ENCODE measurements around the gene RPL37.
A peak's percentile ranks its signal among the peaks of the same experiment; 100 is the strongest.
"Not testable (repeated sequence)": the region's sequence is repeated elsewhere in the genome, so short reads cannot be mapped to it uniquely, and the experiment has no call there.

Gene RPL37

DNA sequence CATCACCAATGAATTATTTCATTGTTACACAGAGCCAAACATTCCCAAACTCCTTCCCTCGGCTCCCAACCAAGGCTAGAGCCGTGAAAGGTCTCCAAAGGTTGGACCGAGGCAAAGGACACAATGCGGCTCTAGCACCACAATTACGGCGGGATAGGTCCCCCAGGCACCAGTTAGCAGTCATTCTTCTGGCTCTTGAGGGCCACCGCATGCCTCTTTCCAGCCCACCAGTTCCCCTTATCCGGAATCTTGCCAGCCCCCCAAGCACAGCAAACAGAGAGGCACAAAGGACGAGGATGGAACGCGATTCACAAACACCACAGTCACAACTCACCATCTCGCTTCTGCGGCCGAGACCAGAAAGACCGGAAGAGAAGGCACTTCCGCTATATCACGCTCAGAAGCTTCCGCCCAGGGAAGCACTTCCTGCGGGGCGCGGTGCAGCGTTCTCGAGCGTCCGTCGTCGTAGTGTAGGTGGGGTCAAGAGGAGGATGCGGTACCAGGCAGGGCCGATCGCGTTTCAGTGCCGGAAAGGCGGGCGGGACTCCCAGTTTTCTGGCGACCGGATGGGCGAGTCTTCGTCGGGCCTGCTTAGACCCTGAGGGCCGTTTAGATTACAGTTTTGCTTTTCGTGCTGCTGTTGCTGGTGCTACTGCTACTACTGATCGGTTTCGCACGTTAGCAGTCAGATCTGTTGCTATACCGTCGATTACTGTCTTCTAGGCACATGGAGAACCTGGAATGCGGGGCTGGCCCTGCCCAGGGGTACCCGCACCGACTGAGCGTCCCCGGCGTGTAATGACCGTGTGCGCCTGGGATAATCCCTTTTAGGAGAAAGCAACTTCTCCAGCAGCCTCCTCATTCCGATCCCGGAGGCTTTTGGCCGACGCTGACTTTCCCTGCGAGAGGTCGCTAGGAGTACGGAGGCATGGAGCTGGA is at the start of gene RPL37:
Gene RPL37 (minus strand): TSS at position 374 of the 939 bp plus-strand sequence. CDS start 37 bp downstream, at position 337.
- DNase-seq (ENCODE audit: low spot score), result peak; percentile 95

DNA sequence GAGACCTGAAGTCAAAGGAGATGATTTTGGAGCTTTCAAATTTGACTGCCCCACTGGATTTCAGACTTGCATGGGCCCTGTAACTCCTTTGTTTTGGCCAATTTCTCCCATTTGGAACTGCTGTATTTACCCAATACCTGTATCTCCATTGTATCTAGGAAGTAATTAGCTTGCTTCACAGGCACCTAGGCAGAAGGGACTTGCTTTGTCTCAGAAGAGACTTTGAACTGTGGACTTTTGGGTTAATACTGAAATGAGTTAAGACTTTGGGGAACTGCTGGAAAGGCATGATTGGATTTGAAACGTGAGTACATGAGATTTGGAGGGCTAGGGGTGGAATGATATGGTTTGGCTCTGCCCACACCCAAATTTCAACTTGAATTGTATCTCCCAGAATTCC is 48.0 kb upstream of the RPL37 start:
- not testable (repeated sequence) for DNase-seq (ENCODE audit: low spot score)

DNA sequence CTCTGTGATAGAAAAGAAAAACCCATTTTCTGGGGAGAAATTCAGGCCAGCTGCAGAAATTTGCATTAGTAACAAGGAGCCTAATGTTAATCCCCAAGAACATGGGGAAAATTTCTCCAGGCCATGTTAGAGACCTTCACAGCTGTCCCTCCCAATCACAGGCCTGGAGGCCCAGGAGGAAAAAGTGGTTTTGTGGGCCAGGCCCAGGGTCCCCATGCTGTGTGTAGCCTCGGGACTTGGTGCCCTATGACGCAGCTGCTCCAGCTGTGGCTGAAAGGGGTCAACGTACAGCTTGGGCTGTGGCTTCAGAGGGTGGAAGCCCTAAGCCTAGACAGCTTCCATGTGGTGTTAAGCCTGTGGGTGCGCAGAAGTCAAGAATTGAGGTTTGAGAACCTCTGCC is 47.3 kb upstream of the RPL37 start:
- DNase-seq (ENCODE audit: low spot score), result no peak

DNA sequence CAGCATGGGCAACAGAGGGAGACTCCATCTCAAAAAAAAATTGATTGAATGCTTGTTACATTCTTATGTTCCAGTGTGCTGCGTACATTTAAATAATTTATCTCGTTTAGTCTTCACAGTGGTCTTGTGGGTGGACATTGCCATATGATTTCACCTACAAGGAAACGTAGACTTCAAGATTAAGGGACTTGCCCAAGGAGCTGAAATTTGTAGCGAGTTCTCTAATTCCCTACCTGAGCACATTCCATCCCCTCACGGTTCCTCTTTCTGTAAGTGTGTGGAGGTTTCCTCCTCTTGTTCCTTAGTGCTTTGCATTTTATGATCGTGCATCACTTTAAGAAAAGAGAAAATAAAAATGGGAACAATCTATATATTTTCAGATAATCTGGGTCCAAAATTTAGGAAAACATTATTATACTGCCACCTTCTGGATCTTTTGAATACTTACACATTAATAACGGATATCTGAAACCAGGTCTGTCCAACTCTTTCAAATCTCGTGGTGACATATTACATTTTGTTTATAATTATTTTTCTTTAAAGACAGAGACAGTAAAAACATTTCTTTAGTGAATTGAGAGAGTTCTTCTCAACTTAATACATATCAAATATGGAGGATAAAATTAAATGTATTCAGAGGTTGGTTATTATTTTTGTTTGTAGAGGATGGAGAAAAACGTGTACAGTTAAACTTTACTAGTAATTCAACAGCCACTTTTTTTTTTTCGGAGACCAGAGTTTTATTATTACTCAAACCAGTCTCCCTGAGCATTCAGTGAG is 44.3 kb upstream of the RPL37 start:
- peak; percentile 39 for DNase-seq (ENCODE audit: low spot score)

DNA sequence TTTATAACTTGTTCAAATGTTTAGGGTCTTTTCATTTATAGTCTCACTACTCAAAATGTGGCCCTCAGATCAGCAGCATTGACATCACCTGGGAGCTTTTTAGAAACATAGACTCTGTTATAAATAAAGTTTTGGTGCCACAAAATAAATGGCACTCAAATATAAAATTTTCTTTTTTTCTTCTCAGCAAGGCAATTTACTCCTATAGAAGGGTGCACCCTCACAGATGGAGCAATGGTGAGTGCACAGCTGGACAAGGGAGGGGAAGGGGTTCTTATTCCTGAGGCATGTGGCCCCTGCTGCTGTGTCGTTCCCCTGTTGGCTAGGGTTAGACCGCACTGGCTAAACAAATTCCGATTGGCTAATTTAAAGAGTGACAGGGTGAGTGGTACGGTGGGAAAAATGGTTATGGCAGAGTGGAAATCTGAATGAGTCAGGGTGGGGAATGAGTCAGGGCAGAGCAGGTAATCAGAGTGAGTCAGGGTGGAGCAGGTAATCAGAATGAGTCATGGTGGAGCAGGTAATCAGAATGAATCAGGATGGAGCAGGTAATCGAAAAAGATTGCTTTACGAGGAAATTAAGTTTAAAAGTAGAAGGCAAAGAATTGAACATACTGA is 42.5 kb upstream of the RPL37 start:
- no peak for DNase-seq (ENCODE audit: low spot score)

DNA sequence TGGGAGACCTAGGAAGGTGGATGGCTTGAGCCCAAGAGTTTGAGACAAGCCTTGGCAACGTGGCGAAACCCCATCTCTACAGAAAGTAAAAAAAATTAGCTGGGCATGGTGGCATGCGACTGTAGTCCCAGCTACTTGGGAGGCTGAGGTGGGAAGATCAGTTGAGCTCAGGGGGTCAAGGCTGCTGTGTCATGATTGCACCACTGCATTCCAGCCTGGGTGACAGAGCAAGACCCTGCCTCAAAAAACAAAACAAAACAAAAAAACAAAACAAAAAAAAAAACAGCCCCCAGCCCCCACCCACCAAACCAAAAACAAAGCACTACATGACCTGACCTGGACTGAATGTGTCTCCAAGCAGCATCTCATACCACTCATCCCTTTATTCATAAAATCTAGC is 40.9 kb upstream of the RPL37 start:
- DNase-seq (ENCODE audit: low spot score), result no peak

DNA sequence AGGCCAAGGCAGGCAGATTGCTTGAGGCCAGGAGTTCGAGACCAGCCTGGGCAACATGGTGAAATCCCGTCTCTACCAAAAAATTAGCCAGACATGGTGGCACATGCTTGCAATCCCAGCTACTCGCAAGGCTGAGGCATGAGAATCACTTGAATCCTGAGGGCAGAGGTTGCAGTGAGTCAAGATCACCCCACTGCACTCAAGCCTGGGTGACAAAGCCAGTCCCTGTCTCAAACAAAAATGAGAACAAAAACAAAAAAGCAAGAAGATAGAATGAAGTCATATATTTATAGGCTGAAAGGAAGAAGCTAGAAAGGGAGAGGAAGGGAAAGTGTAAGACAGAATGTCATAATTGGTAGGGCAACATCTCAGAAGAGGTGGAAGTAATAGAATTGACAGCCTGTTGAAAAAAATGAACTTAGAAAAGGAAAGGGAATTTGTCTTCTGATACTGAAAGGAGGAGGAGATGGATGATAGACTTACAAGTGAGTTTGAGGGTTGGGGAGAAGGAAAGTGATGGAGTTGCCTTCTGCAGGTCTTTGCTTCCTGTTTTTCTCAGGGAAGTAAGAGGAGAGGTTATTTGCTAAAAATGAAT is 38.4 kb upstream of the RPL37 start:
- no peak for DNase-seq (ENCODE audit: low spot score)

DNA sequence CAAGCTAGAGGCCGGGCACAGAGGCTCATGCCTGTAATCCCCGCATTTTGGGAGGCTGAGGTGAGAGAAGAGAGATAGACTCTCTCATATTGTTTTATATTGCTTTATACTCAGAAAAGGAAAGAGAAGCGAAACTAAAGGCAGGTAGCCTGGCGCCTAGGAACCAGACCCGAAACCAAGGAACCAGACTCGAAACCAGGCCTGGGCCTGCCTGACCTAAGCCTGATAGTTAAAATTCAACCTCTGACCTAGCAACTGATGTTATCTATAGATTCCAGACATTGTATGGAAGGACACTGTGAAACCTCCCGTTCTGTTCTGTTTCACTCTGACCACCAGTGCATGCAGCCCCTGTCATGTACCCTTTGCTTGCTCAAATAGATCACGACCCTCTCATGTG is 37.2 kb upstream of the RPL37 start:
- not testable (repeated sequence) for DNase-seq (ENCODE audit: low spot score)

DNA sequence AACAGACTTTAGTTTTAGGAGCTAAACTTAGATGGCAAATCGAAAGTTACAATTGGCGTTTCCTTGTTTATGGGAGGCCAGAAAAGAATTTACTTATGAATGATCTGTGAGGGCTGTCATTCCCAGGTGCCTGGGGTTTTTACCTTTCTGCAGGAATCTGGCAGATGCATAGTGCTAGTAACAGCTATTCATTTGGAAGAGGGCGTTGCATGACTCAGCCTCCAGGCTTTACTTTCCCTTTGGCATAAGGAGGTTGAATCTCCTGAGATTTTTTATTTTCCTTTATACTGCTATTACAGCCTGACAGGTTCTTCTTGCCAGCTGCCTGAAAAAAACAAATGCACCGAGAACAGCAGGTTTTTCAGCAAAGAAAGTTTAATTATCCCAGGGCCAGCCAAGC is 36.2 kb upstream of the RPL37 start:
- no peak for DNase-seq (ENCODE audit: low spot score)

DNA sequence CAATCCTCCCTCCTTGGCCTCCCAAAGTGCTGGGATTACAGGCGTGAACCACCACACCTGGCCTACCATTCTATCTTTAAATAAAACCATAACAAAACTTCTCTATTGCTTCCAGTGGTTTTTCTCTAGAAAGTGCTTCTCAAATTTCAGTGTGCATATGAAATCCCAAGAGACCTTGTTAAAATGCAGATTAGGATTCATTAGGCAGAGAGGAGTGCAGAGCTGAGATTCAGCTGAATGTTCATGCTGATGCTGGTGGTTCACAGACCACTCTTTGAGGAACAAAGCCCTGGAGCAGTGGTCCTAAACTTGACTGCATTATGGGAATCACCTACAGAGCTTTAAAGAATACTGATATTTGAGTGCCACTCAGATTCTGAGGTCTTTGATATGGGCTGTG is 34.4 kb upstream of the RPL37 start:
- no peak for DNase-seq (ENCODE audit: low spot score)

DNA sequence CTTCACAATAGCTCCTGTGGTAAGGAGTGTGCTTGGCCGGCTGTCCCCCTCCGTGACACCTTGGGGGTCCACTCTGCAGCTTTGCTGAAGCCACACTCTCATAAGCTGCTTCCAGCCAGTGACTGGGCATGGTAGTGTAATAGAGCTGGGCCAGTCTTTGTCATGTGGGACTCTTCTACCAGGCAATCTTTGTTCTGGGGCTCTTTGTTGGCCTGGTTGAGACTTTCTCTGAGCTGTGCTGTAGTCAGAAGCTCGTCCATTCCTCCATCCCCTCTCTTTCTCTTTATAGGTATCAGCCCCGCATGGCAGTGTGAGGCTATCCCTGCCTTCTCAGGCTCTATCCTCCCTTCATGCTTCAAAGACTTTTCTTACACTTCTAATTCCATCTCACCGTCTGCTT is 31.8 kb upstream of the RPL37 start:
- no peak for DNase-seq (ENCODE audit: low spot score)

DNA sequence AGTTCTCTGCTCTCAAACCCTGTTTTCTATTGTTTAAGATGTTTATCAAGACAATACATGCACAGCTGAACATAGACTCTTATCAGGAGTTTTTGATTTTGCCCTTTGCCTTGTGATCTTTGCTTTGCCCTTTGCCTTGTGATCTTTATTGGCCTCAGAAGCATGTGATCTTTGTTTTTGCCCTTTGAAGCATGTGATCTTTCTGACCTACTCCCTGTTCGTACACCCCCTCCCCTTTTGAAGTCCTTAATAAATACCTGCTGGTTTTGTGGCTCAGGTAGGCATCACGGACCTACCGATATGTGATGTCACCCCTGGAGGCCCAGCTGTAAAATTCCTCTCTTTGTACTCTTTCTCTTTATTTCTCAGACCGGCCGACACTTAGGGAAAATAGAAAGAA is 30.0 kb upstream of the RPL37 start:
- not testable (repeated sequence) for DNase-seq (ENCODE audit: low spot score)

DNA sequence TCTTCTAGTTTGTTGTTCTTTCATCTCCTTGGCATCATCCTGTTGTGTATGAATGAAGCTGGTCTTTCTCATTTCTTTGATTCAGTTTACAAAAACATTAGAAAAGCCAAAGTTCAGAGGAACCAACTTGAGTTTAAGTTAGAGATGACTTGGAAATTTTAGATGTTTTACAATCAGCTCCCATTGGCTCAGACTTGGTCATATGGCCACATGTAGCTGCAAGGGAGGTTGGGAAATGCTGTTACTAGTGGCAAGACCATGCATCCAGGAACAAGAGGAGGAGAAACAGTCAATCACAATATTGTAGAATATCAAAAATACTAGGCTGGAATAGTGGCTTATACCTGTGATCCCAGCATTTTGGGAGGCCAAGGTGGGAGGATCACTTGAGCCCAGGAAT is 25.7 kb upstream of the RPL37 start:
- no peak for DNase-seq (ENCODE audit: low spot score)

DNA sequence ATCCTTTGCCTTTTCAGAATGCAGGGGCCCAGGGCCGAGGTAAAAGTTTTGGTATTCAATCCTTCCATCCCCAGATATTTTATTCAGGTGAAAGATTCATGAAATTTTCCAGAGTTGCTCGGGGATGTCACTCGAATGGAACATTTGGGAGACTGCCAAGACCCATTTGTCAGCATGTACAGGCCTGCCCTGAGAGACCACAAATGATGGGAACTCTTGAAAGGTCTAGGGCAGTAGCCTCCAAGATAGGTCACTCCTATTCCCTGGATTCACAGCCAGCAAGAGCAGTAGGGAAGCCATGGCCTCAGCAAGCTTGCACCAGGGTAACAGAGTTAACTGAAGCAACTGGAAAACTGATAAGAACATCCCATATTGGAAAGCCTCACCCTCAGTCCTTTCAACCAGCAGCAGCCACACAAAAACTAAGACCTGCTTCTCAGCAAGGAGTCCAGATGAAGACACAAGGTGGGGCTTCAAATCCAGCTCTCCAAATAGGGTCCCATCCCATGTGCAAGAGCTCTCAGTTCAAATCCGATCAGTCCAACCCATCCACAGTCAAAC is 18.7 kb upstream of the RPL37 start:
- no peak for DNase-seq (ENCODE audit: low spot score)

DNA sequence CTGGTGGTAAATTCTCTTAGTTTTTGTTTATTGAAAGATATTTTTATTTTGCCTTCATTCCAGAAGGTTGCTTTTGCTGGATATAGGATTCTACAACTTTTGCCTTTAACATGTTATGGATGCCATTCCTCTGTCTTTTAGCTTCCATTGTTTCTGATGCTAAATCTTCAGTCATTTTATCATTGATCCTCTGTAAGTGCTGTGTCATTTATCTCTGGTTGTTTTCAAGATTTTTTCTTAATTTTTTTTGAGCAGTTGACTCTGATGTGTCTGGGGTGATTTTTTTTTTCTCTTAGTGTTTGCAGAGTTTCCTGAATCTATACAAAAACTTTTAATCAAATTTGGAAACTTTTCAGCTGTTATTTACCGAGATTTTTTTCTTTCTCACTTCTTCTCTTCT is 12.5 kb upstream of the RPL37 start:
- no peak for DNase-seq (ENCODE audit: low spot score)

DNA sequence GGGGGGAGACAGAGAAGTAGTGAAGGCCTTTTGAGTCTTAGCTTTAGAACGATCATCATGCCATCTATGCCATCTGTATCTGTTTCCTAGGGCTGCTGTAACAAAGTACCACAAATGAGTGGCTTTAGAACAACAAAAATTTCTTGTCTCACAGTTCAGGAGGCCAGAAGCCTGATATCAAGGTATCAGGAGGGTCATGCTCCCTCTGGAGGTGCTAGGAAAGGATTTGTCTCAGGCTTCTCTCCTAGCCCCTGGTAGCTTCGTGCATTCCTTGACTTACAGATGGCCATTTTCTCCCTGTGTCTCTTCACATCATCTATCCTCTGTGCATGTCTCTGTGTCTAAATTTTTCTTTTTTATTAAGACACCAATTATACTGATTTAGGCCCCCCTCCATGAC is 11.3 kb upstream of the RPL37 start:
- DNase-seq (ENCODE audit: low spot score), result no peak

DNA sequence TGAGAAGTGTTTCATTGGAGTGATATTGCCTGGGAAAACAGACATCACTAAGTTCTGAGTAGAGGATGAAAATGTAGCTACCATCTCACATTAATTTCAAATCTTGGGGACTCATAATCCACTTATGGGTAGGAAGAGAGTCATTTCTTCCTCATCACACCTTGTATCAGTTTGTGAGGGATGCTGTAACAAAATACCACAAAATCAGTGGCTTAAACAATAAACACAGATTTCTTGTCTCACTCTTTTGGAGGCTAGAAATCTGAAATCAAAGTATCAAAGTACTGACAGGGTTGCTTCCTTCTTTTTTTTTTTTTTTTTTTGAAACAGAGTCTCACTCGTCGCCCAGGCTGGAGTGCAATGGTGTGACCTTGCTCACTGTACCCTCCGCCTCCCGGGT is 9.5 kb upstream of the RPL37 start:
- no peak for DNase-seq (ENCODE audit: low spot score)

DNA sequence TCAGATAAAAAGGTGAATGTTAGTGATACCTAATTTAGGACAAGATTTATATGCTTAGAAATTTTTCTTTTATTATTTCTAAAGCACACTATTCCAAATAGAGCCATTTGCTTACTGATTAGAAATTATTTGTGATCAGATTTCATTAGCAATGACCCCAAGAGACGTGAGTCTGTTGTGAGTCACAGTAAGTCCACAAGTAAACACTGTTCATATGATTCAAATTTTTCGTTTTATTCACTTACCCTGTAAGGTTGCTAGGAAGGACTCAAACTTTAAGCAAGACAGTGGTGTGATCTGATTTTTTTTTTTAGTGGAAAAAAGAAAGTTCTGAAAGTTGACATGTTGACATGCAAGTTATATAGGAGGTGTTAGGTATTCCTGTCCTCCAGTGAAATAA is 7.3 kb upstream of the RPL37 start:
- DNase-seq (ENCODE audit: low spot score), result no peak

DNA sequence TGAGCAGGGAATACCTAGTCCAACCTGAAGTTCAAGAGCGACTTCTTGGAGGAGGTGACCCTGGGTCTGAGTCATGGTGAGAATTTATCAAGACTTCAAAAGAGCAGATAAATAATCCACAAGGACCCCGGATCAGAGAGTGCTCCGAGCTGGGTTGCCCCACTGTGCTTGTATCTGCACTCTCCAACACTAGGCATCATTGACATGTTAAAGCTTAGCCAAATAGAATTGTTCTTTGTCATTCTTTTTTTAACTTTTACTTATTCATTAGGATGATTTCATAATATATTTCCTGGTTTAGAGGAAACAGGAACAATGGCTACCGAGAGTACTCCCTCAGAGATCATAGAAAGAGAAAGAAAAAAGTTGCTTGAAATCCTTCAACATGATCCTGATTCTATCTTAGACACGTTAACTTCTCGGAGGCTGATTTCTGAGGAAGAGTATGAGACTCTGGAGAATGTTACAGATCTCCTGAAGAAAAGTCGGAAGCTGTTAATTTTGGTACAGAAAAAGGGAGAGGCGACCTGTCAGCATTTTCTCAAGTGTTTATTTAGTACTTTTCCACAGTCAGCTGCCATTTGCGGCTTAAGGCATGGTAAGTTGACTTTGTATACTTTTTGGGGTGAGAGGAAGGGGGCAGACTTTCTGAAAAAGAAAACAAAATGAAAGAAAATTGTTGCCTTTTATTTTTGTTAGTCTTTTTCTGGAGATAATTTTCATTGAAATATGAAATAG is 6.2 kb upstream of the RPL37 start, which contains the start of gene CARD6:
Gene CARD6 (plus strand): TSS at position 300 of the 738 bp plus-strand sequence. CDS start 16 bp downstream, at position 316.
- DNase-seq (ENCODE audit: low spot score), result no peak

DNA sequence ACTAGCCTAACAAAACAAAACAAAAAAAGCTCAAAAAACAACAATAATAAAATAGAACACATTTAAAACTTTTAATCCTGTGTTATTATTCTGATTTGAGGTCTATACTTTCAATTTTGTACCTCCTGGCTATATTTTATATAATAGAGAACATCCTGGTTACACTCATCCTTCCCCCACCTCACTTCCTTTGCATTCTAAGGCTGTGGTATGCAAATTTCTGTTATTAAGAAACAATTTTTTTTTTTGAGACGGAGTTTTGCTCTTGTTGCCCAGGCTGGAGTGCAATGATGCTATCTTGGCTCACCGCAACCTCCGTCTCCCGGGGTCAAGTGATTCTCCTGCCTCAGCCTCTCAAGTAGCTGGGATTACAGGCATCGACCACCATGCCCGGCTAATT is 3.1 kb upstream of the RPL37 start:
- DNase-seq (ENCODE audit: low spot score), result no peak

DNA sequence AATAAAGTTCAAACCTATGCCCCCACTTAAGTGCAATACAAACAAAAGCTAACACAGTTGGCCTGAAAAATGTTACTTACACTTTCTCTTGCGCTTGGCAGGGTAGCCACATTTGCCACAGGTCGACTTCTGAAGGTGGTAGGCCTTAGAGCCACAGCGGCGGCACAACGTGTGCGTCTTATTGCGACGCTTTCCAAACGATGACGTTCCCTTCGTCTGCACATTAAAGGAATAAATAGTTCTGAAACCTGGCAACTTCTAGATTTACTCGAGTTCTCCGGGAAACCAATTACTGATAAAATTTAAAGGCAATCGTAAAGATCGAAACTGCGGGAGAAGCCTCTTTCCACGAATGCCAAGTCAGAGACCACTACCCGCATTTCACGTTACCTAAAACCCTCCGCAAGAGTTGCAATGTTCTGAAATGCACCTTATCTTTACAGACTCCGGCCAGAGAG is 602 bp downstream of the RPL37 start:
- no peak for DNase-seq (ENCODE audit: low spot score)
